ENCODE measurements around the gene NAALADL1. TPM values are rescaled to one million over a fixed set of nuclear protein-coding genes. Genes with fewer than 3 reads are reported as not detected.

Gene NAALADL1
- total and polyA plus RNA-seq, 2 experiments from 2014 or later = 11.1 to 13.7 TPM

DNA sequence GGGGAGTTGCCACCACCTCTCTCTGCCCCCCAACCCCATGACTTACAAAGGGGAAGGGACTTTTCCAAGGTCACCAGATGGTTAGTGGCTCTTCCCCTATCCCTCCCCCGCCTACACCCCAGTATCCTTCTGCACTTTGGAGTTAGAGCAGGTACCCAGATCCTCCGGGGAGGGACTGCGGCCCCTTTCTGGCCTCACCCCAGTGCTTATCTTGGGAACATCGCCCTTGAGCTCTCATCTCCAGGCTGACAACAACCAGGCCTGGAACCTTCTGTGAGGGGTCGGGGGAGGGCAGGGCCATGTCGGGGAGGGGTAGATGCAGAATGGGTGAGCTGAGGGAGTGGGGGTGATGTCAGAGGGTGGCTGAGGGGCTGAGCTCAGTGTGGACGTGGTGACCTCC is 7.5 kb upstream of the NAALADL1 start (continued):
- no peak for TF ChIP-seq REST (IDR thresholded peaks at IDR 0.05; ENCODE audit: unreplicated experiment)

DNA sequence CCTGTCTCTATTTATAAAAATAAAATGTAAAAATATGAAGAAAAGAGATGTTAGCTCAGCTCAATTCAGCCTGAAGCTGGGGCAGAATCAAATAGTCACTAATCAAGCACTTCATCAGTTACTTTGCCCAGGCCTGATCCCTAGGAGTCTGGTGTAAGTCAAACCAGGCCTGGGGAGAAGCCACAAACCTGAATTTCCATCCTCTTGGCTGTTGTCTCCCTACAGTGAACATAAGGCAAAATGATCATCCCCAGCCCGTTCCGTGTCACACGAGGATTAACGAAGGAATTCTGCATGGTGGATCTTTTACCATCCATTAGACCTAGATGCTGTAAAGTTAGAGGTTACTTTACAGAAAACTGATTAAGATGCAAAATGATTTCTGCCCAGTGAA is 6.5 kb upstream of the NAALADL1 start:
- no peak overlapping the region for H3K27ac Mint-ChIP-seq
- peaks cover 13% of the 10 kb centered on the region for H3K4me1 ChIP-seq (ENCODE audit: insufficient read depth)
- H3K27me3 Mint-ChIP-seq (ENCODE audit: insufficient read depth, low read depth, poor library complexity) = peaks cover 2% of the 10 kb centered on the region
- DNase-seq (ENCODE audit: low spot score) (no peak), ATAC-seq (no peak)
- no peaks in the 10 kb centered on the region for H3K79me2 ChIP-seq (replicated peaks; ENCODE audit: insufficient read depth)
- H3F3A ChIP-seq (replicated peaks; ENCODE audit: low read depth) = no peaks in the 10 kb centered on the region
- no peak overlapping the region for H3K4me2 ChIP-seq
- H4K20me1 ChIP-seq (replicated peaks; ENCODE audit: insufficient read depth) = no peaks in the 10 kb centered on the region
- H3K36me3 ChIP-seq (ENCODE audit: insufficient read depth) = no peaks in the 10 kb centered on the region
- no peak overlapping the region for H3K4me3 ChIP-seq
- no peaks in the 10 kb centered on the region for H3K9me2 ChIP-seq (ENCODE audit: insufficient read depth)
- H3K36me3 Mint-ChIP-seq (ENCODE audit: low read depth) = no peaks in the 10 kb centered on the region
- H3K27me3 ChIP-seq (ENCODE audit: insufficient read depth) = no peaks in the 10 kb centered on the region
- no peak overlapping the region for H3K4me3 Mint-ChIP-seq
- H3K9me3 Mint-ChIP-seq = no peaks in the 10 kb centered on the region
- peaks cover 35% of the 10 kb centered on the region for H3K4me1 Mint-ChIP-seq
- H2AFZ ChIP-seq = no peak overlapping the region
- H3K27ac ChIP-seq (ENCODE audit: low read depth) = no peak overlapping the region
- TF ChIP-seq ZNF114 (CRISPR knock-in tag; IDR thresholded peaks at IDR 0.05) (no peak), ZNF331 (CRISPR knock-in tag; IDR thresholded peaks at IDR 0.05; ENCODE audit: low read depth) (no peak), STAT1 (IDR thresholded peaks at IDR 0.05; ENCODE audit: unreplicated experiment) (no peak), NANOG (IDR thresholded peaks at IDR 0.05; ENCODE audit: borderline replicate concordance) (no peak), CREB1 (CRISPR knock-in tag; IDR thresholded peaks at IDR 0.05; ENCODE audit: low read depth) (no peak), POLR2AphosphoS5 (IDR thresholded peaks at IDR 0.05; ENCODE audit: low read depth) (no peak), EZH2 (IDR thresholded peaks at IDR 0.05; ENCODE audit: low read depth, unreplicated experiment) (no peak), JUNB (IDR thresholded peaks at IDR 0.05; ENCODE audit: unreplicated experiment) (no peak), ZNF462 (CRISPR knock-in tag; IDR thresholded peaks at IDR 0.05) (no peak), REST (IDR thresholded peaks at IDR 0.05; ENCODE audit: unreplicated experiment) (no peak)
- TF ChIP-seq, protein P1, sequence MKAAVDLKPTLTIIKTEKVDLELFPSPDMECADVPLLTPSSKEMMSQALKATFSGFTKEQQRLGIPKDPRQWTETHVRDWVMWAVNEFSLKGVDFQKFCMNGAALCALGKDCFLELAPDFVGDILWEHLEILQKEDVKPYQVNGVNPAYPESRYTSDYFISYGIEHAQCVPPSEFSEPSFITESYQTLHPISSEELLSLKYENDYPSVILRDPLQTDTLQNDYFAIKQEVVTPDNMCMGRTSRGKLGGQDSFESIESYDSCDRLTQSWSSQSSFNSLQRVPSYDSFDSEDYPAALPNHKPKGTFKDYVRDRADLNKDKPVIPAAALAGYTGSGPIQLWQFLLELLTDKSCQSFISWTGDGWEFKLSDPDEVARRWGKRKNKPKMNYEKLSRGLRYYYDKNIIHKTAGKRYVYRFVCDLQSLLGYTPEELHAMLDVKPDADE (IDR thresholded peaks at IDR 0.05) = no peak
